ENCODE results near the gene KRTAP12-4. TPM values are rescaled to one million over a fixed set of nuclear protein-coding genes. Genes with fewer than 3 reads are reported as not detected.

KRTAP12-4 gene
- total and polyA plus RNA-seq, 9 donors: not detected

DNA sequence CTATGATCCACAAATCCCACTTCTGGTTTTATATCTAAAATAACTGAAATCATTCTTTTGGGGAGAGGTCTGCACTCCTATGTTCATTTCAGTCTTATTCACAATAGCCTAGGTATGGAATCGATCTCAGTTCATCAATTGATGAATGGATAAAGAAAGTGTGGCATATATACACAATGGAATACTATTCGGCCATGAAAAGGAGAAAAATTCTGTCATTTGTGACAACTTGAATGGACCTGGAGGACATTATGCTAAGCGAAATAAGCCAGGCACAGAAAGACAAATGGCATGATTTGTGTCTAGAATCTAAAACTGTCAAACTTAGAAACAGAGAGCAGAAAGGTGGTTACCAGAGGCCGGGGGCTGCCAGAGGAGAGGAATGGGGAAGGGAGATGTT, 48.0 kb downstream of the KRTAP12-4 start:
- Histone ChIP-seq H3K4me1 (ENCODE audit: insufficient read depth) (no peaks in the 10 kb centered on the region), H3K36me3 (no peaks in the 10 kb centered on the region), H3K4me3 (no peak overlapping the region), H3K27ac (no peak overlapping the region), H3K9me3 (no peaks in the 10 kb centered on the region), H3K27me3 (no peaks in the 10 kb centered on the region)
- 70 to 75% (median 73%) methylated on average over 4 of the region's 4 CpGs for WGBS, 3 donors
- no peak for DNase-seq
- intact Hi-C loops (cut with DNase I): no loop called here
- TF ChIP-seq POLR2A (IDR thresholded peaks at IDR 0.05): no peak
- no peak for TF ChIP-seq EP300 (IDR thresholded peaks at IDR 0.05)
- TF ChIP-seq, protein P1, sequence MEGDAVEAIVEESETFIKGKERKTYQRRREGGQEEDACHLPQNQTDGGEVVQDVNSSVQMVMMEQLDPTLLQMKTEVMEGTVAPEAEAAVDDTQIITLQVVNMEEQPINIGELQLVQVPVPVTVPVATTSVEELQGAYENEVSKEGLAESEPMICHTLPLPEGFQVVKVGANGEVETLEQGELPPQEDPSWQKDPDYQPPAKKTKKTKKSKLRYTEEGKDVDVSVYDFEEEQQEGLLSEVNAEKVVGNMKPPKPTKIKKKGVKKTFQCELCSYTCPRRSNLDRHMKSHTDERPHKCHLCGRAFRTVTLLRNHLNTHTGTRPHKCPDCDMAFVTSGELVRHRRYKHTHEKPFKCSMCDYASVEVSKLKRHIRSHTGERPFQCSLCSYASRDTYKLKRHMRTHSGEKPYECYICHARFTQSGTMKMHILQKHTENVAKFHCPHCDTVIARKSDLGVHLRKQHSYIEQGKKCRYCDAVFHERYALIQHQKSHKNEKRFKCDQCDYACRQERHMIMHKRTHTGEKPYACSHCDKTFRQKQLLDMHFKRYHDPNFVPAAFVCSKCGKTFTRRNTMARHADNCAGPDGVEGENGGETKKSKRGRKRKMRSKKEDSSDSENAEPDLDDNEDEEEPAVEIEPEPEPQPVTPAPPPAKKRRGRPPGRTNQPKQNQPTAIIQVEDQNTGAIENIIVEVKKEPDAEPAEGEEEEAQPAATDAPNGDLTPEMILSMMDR (IDR thresholded peaks at IDR 0.05): no peak

Small RNA genes within 50 kb of the gene (small RNA-seq; reads per million reads assigned to genes)
- gene KRTAP12-6P: not detected

Other genes with a start within 250 kb of the KRTAP12-4 start
- 1 to 10 TPM; 3.4 to 6.8 (median 4.0) TPM for gene LRRC3, start 199.1 kb downstream of the KRTAP12-4 start, total RNA-seq
- gene LRRC3, start 199.1 kb downstream of the KRTAP12-4 start, polyA plus RNA-seq: 1 to 10 TPM; 2.4 to 3.9 TPM
- gene KRTAP10-1, start 114.5 kb downstream of the KRTAP12-4 start, total RNA-seq: not detected
- gene KRTAP10-1, start 114.5 kb downstream of the KRTAP12-4 start, polyA plus RNA-seq: not detected
- gene KRTAP10-2, start 103.2 kb downstream of the KRTAP12-4 start, total RNA-seq: not detected
- gene KRTAP10-2, start 103.2 kb downstream of the KRTAP12-4 start, polyA plus RNA-seq: not detected
- gene KRTAP10-3, start 95.9 kb downstream of the KRTAP12-4 start, total RNA-seq: not detected
- gene KRTAP10-3, start 95.9 kb downstream of the KRTAP12-4 start, polyA plus RNA-seq: not detected
- gene KRTAP10-4, start 80.9 kb downstream of the KRTAP12-4 start, total RNA-seq: not detected
- gene KRTAP10-4, start 80.9 kb downstream of the KRTAP12-4 start, polyA plus RNA-seq: not detected
- gene KRTAP10-5, start 74.1 kb downstream of the KRTAP12-4 start, total RNA-seq: not detected
- gene KRTAP10-5, start 74.1 kb downstream of the KRTAP12-4 start, polyA plus RNA-seq: not detected
- not detected for gene KRTAP10-6, start 62.2 kb downstream of the KRTAP12-4 start, total RNA-seq
- gene KRTAP10-6, start 62.2 kb downstream of the KRTAP12-4 start, polyA plus RNA-seq: not detected
- not detected for gene KRTAP10-7, start 54.1 kb downstream of the KRTAP12-4 start, total RNA-seq
- not detected for gene KRTAP10-7, start 54.1 kb downstream of the KRTAP12-4 start, polyA plus RNA-seq
- gene KRTAP10-8, start 42.6 kb downstream of the KRTAP12-4 start, total RNA-seq: not detected
- not detected for gene KRTAP10-8, start 42.6 kb downstream of the KRTAP12-4 start, polyA plus RNA-seq
- gene KRTAP10-9, start 27.6 kb downstream of the KRTAP12-4 start, total RNA-seq: not detected
- gene KRTAP10-9, start 27.6 kb downstream of the KRTAP12-4 start, polyA plus RNA-seq: not detected
- not detected for gene KRTAP10-10, start 17.3 kb downstream of the KRTAP12-4 start, total RNA-seq
- gene KRTAP10-10, start 17.3 kb downstream of the KRTAP12-4 start, polyA plus RNA-seq: not detected
- not detected for gene KRTAP10-11, start 8.2 kb downstream of the KRTAP12-4 start, total RNA-seq
- not detected for gene KRTAP10-11, start 8.2 kb downstream of the KRTAP12-4 start, polyA plus RNA-seq
- gene KRTAP12-3, start 3.3 kb upstream of the KRTAP12-4 start, total RNA-seq: not detected
- gene KRTAP12-3, start 3.3 kb upstream of the KRTAP12-4 start, polyA plus RNA-seq: not detected
- not detected for gene KRTAP12-2, start 12.3 kb upstream of the KRTAP12-4 start, total RNA-seq
- gene KRTAP12-2, start 12.3 kb upstream of the KRTAP12-4 start, polyA plus RNA-seq: not detected
- gene KRTAP12-1, start 27.5 kb upstream of the KRTAP12-4 start, total RNA-seq: not detected
- not detected for gene KRTAP12-1, start 27.5 kb upstream of the KRTAP12-4 start, polyA plus RNA-seq
- gene KRTAP10-12, start 42.5 kb upstream of the KRTAP12-4 start, total RNA-seq: not detected
- gene KRTAP10-12, start 42.5 kb upstream of the KRTAP12-4 start, polyA plus RNA-seq: not detected
- gene TSPEAR, start 56.9 kb upstream of the KRTAP12-4 start, total RNA-seq: under 1 TPM in 3 of 7 donors, not detected in 4; 0.10 to 0.27 (median 0.11) TPM
- gene TSPEAR, start 56.9 kb upstream of the KRTAP12-4 start, polyA plus RNA-seq: under 1 TPM; 0.07 to 0.13 TPM
- gene UBE2G2, start 147.2 kb upstream of the KRTAP12-4 start, total RNA-seq: 10 to 100 TPM; 47.0 to 84.9 (median 71.7) TPM
- 10 to 100 TPM; 31.3 to 59.5 TPM for gene UBE2G2, start 147.2 kb upstream of the KRTAP12-4 start, polyA plus RNA-seq
- 100 to 1,000 TPM in 1 of 7 donors, 10 to 100 TPM in 6; 45.3 to 108 (median 74.3) TPM for gene SUMO3, start 163.4 kb upstream of the KRTAP12-4 start, total RNA-seq
- gene SUMO3, start 163.4 kb upstream of the KRTAP12-4 start, polyA plus RNA-seq: 10 to 100 TPM; 63.9 to 97.6 TPM
- 100 to 1,000 TPM; 133 to 226 (median 143) TPM for gene PTTG1IP, start 219.0 kb upstream of the KRTAP12-4 start, total RNA-seq
- gene PTTG1IP, start 219.0 kb upstream of the KRTAP12-4 start, polyA plus RNA-seq: 100 to 1,000 TPM; 144 to 420 TPM